GOT3 (cell line): ENCODE measurements around the gene NOL12.
"Not testable (repeated sequence)": the region's sequence is repeated elsewhere in the genome, so short reads cannot be mapped to it uniquely, and the experiment has no call there.

Source experiments
- DNase-seq: peaks from one replicate; lab custom pipeline; 2025; ENCODE audit warnings: mixed read lengths; lab: John Stamatoyannopoulos, UW

The NOL12 gene

GRCh38 chr22:37679670-37680069 lies 6.5 kb upstream of the NOL12 start:
- no peak for DNase-seq

GRCh38 chr22:37680191-37680851 lies 5.8 kb upstream of the NOL12 start:
- DNase-seq: no peak

- no peak for DNase-seq
Measured at GRCh38 chr22:37681001-37681424, 5.1 kb upstream of the NOL12 start.

- peak; percentile 47 for DNase-seq
Measured at GRCh38 chr22:37681556-37682049, 4.5 kb upstream of the NOL12 start.

- DNase-seq: no peak
Measured at GRCh38 chr22:37684803-37685615, 1.1 kb upstream of the NOL12 start.

- no peak for DNase-seq
Measured at GRCh38 chr22:37690407-37690806, 4.3 kb downstream of the NOL12 start.

GRCh38 chr22:37690901-37691504 lies 4.9 kb downstream of the NOL12 start:
- DNase-seq: no peak

GRCh38 chr22:37692627-37693285 lies 6.6 kb downstream of the NOL12 start:
- DNase-seq: no peak

GRCh38 chr22:37694131-37694530 lies 8.0 kb downstream of the NOL12 start:
- not testable (repeated sequence) for DNase-seq

- not testable (repeated sequence) for DNase-seq
Measured at GRCh38 chr22:37696260-37696656, 10.1 kb downstream of the NOL12 start.

- DNase-seq: peak; percentile 92
Measured at GRCh38 chr22:37696657-37697537, 10.8 kb downstream of the NOL12 start, which contains the start of gene TRIOBP. Gene TRIOBP, plus strand, starts transcription at chr22:37697048. Its CDS starts 4,318 bp downstream, at chr22:37701366.

GRCh38 chr22:37697538-37697835 lies 11.3 kb downstream of the NOL12 start:
- no peak for DNase-seq

GRCh38 chr22:37701141-37701786 lies 15.1 kb downstream of the NOL12 start:
- DNase-seq: no peak

- no peak for DNase-seq
Measured at GRCh38 chr22:37703906-37704305, 17.8 kb downstream of the NOL12 start.

- DNase-seq: no peak
Measured at GRCh38 chr22:37704645-37705044, 18.5 kb downstream of the NOL12 start.

GRCh38 chr22:37705205-37705604 lies 19.1 kb downstream of the NOL12 start:
- no peak for DNase-seq

GRCh38 chr22:37708580-37709444 lies 22.7 kb downstream of the NOL12 start:
- no peak for DNase-seq

GRCh38 chr22:37709445-37709765 lies 23.3 kb downstream of the NOL12 start:
- no peak for DNase-seq

GRCh38 chr22:37710675-37711074 lies 24.5 kb downstream of the NOL12 start:
- DNase-seq: no peak

- no peak for DNase-seq
Measured at GRCh38 chr22:37711490-37711889, 25.3 kb downstream of the NOL12 start.
